NAMALWA (cell line): ENCODE results near the gene EXO5.
"Not testable (repeated sequence)": the region's sequence is repeated elsewhere in the genome, so short reads cannot be mapped to it uniquely, and the experiment has no call there.

Source experiments
- DNase-seq: peaks from one replicate; pipeline ENCODE4 v3.0.0-alpha.2; 2015; ENCODE audit warnings: low spot score

The EXO5 gene

DNA sequence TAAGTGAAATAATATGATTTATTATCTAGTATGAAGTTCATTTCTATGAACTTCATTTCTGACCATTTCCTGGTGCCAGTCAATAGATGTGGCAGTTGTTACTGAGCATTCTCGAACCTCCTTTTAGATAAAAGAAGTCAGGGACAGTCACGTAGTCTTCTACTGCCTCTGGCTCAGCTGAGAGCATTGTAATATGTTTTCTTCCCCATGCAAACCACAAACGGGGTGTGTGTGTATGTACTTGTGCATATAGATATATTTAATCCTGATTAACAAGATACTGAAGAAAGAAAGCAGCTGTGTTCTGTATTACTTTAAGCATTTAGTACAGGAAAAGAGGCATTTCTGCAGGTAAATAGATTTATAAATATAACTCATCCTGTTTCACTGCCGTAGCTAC lies 44.5 kb downstream of the EXO5 start:
- no peak for DNase-seq

DNA sequence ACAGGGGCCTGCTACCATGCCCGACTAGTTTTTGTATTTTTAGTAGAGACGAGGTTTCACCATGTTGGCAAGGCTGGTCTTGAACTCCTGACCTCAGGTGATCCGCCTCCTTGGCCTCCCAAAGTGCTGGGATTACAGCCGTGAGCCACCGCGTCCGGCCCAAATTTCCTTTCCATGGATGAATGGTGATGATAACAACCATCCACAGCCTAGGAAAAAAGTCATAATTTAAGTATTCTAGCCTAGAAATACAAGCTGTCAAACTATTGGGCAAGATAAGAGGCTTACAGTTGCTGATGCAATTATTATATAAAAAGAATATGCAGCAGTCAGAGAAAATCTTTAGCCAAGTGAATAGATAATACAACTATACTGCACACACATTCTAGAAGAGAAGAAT lies 46.2 kb downstream of the EXO5 start:
- not testable (repeated sequence) for DNase-seq

DNA sequence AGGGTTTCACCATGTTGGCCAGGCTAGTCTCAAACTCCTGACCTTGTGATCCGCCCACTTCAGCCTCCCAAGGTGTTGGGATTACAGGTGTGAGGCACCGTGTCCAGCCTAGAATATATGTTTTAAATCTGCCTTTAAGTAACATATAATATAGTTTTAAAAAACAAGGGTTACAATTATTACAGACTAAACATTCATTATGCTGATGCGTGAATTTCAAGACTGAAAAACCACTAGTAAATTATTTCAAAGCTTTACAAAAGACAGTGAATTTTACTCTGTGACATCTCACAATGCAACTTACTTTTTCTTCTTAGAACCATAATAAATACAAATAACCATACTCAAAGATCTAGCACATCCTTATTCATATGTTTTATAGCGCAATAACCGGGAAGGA lies 47.6 kb downstream of the EXO5 start:
- DNase-seq: no peak

DNA sequence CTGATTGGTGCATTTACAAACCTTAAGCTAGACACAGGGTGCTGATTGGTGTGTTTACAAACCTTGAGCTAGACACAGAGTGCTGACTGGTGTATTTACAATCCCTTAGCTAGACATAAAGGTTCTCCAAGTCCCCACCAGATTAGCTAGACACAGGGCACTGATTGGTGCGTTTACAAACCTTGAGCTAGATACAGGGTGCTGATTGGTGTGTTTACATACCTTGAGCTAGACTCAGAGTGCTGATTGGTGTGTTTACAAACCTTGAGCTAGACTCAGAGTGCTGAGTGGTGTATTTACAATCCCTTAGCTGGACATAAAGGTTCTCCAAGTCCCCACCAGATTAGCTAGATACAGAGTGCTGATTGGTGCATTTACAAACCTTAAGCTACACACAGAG lies 49.7 kb downstream of the EXO5 start:
- not testable (repeated sequence) for DNase-seq

DNA sequence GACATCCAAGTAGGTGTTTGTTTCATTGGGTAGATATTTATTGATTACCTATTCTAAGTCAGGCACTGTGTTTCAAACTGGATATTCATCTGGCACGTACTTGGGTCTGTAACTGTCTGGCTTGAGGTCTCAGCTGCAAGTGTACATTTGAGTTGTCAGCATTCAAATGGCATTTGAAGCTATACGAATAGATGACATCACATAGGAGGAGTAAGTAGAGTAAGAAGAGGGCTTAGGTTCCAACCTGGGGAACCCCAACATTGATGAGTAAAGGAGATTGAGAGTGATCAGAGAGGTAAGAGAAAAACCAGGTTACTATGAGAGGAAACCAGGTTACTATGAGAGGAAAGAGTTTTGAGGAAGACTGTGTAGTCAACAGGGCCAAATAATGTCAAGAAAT lies 53.6 kb downstream of the EXO5 start:
- no peak for DNase-seq

DNA sequence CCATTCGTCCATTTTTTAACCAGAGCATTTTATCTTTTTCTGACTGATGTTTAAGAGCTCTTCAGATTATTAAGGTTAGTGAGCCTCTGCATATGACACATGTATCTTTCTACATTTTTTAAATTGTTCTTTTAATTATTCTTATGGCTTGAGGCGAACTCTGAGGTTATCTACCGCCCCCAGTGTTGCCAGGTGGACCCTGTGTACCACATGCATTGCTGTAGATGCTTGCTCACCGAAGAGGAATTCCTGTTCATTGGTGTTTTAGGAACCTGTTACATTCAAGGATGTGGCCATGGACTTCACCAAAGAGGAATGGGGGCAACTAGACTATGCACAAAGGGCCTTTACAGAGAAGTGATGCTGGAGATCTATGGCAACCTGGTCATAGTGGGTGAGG lies 54.7 kb downstream of the EXO5 start:
- no peak for DNase-seq

DNA sequence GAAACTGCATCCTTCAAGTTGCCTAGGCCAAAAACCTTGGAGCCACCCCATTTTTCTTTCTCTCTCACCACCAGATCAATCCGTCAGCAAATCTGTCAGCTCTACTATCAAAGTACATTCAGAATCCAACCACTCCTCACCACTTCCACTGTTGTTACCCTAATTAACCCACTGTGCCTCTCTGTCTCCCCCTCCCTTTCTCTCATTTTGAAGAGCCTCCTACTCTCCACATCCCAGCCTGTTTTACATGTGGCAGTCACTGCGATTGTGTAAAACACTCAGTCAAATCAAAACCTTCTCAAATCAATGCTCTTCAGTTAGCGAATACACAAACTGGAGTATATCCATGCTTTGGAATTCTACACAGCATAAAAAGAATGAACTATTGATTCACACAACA lies 55.9 kb downstream of the EXO5 start:
- no peak for DNase-seq

DNA sequence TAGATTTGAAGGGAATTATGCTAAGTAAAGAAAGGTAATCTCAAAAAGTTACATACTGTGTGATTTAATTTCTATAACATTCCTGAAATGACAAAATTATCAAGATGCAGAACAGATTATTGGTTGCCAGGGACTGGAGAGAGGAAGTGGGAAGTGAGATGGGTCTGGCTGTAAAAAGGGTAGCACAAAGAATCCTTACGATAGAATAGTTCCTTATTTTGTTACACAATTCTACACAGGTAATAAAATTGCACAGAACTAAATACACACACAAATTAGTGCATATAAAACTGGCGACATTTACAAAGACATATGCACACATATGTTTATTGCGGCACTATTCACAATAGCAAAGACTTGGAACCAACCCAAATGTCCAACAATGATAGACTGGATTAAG lies 56.3 kb downstream of the EXO5 start:
- no peak for DNase-seq
